ENCODE measurements around the gene SIVA1.
"Not testable (repeated sequence)": the region's sequence is repeated elsewhere in the genome, so short reads cannot be mapped to it uniquely, and the experiment has no call there.

Gene SIVA1

GRCh38 chr14:104734991-104735779 is 17.8 kb upstream of the SIVA1 start:
- DNase-seq (ENCODE audit: low read depth in 2 of 2): no peak

- DNase-seq (ENCODE audit: low read depth in 2 of 2): no peak
These were observed 16.9 kb upstream of the SIVA1 start for GRCh38 chr14:104735830-104736642.

- no peak for DNase-seq (ENCODE audit: low read depth in 2 of 2)
These were observed 14.4 kb upstream of the SIVA1 start for GRCh38 chr14:104738375-104739019.

- no peak for DNase-seq (ENCODE audit: low read depth in 2 of 2)
These were observed 13.9 kb upstream of the SIVA1 start for GRCh38 chr14:104739026-104739425.

GRCh38 chr14:104739546-104740516 is 13.1 kb upstream of the SIVA1 start:
- no peak for DNase-seq (ENCODE audit: low read depth in 2 of 2)

- no peak for DNase-seq (ENCODE audit: low read depth in 2 of 2)
These were observed 11.7 kb upstream of the SIVA1 start for GRCh38 chr14:104741108-104741802.

- no peak for DNase-seq (ENCODE audit: low read depth in 2 of 2)
These were observed 11.1 kb upstream of the SIVA1 start for GRCh38 chr14:104741803-104742251.

GRCh38 chr14:104742586-104743455 is 10.1 kb upstream of the SIVA1 start:
- no peak for DNase-seq (ENCODE audit: low read depth in 2 of 2)

GRCh38 chr14:104743461-104744380 is 9.2 kb upstream of the SIVA1 start:
- no peak for DNase-seq (ENCODE audit: low read depth in 2 of 2)

GRCh38 chr14:104744484-104744883 is 8.5 kb upstream of the SIVA1 start:
- no peak for DNase-seq (ENCODE audit: low read depth in 2 of 2)

- no peak for DNase-seq (ENCODE audit: low read depth in 2 of 2)
These were observed 7.5 kb upstream of the SIVA1 start for GRCh38 chr14:104745431-104745830.

GRCh38 chr14:104746071-104746545 is 6.8 kb upstream of the SIVA1 start:
- DNase-seq (ENCODE audit: low read depth in 2 of 2): no peak

GRCh38 chr14:104746934-104747481 is 5.9 kb upstream of the SIVA1 start:
- no peak for DNase-seq (ENCODE audit: low read depth in 2 of 2)

GRCh38 chr14:104747876-104748275 is 5.1 kb upstream of the SIVA1 start:
- DNase-seq (ENCODE audit: low read depth in 2 of 2): no peak

- no peak for DNase-seq (ENCODE audit: low read depth in 2 of 2)
These were observed 3.8 kb upstream of the SIVA1 start for GRCh38 chr14:104749111-104749649.

GRCh38 chr14:104750056-104750752 is 2.7 kb upstream of the SIVA1 start:
- no peak for DNase-seq (ENCODE audit: low read depth in 2 of 2)

GRCh38 chr14:104750753-104751057 is 2.2 kb upstream of the SIVA1 start:
- not testable (repeated sequence) for DNase-seq (ENCODE audit: low read depth in 2 of 2)

All from activated CD4-positive, alpha-beta T cell treated with anti-CD3 and anti-CD28 coated beads for 24 hours (primary cell).